Transverse colon (tissue), 4 donors: ENCODE results near the gene NSMF. TPM values are rescaled to one million over a fixed set of nuclear protein-coding genes. Genes with fewer than 3 reads are reported as not detected.

Experiments
- DNase-seq: peaks from one replicate; pipeline ENCODE4 v3.0.0-alpha.2; 2019
- H3K27ac ChIP-seq, 4 donors: fragments of 200-600 bp; sonication (generic); 2 replicates each; pipeline ENCODE4 v1.5.1; 2016 to 2018; ENCODE audit warnings: inconsistent platforms in 4 of 4
- H3K27me3 ChIP-seq: fragments of 200-600 bp; sonication (generic); 2 replicates; pipeline ENCODE4 v1.5.1; 2017; ENCODE audit warnings: inconsistent platforms
- H3K36me3 ChIP-seq, 4 donors: fragments of 200-600 bp; sonication (generic); 2 replicates each; pipeline ENCODE4 v1.5.1; 2017 to 2019; ENCODE audit warnings: inconsistent platforms in 4 of 4
- H3K4me1 ChIP-seq, 4 donors: fragments of 200-600 bp; sonication (generic); 2 replicates each; pipeline ENCODE4 v1.5.1; 2017 to 2020; ENCODE audit warnings: inconsistent platforms in 4 of 4
- H3K4me3 ChIP-seq, 4 donors: fragments of 200-600 bp; sonication (generic); 1 replicate in 1 of 4; 2 replicates in 3 of 4; pipeline versions ENCODE4 v1.5.1 to v1.6.1; 2017 to 2019; ENCODE audit warnings: inconsistent platforms in 4 of 4
- H3K9me3 ChIP-seq, 2 donors: fragments of 200-600 bp; sonication (generic); 2 replicates each; pipeline ENCODE4 v1.5.1; 2017 to 2019; ENCODE audit warnings: inconsistent platforms in 2 of 2
- CTCF ChIP-seq, 5 experiments: fragments of 200-600 bp in 3 of 5; fragments of 450-650 bp in 2 of 5; sonication (generic) in 3 of 5; IDR thresholded peaks; 1 replicate in 2 of 5; 2 replicates in 3 of 5; pipeline ENCODE4 v1.5.1; 2016 to 2017; ENCODE audit warnings: antibody characterized with exemption in 5 of 5, inconsistent platforms in 3 of 5, mild to moderate bottlenecking in 2 of 5, moderate library complexity in 1 of 5
- EP300 ChIP-seq: sonication (generic); formaldehyde crosslinking; IDR thresholded peaks from one replicate; pipeline ENCODE4 v1.6.1; 2017; ENCODE audit warnings: antibody characterized with exemption, low read depth
- POLR2A ChIP-seq: fragments of 450-650 bp; IDR thresholded peaks from one replicate; pipeline ENCODE4 v1.6.1; 2016; ENCODE audit warnings: antibody characterized with exemption, mild to moderate bottlenecking, moderate library complexity
- POLR2AphosphoS5 ChIP-seq, 3 donors: sonication (generic); formaldehyde crosslinking; IDR thresholded peaks; one replicate each; pipeline ENCODE4 v1.6.1; 2016; ENCODE audit warnings: antibody characterized with exemption in 3 of 3
- WGBS, 2 donors: methylation state at CpG; one replicate each; pipeline ENCODE4 v1.1.5; 2018; ENCODE audit warnings: low coverage in 1 of 2; 5-methylcytosine and 5-hydroxymethylcytosine counted together
- in situ Hi-C, 4 donors: fragments of 200-750 bp; cut with MboI; loops; one replicate each; pipeline versions ENCODE4 v1.15.0 to v1.15.1; 2017; ENCODE audit warnings: low sequenced_read_pairs in 3 of 4, low pct_ligation_motif_present in 1 of 4, low pct_unique_long_range_greater_than_20kb in 1 of 4
- intact Hi-C: fragments of 100-400 bp; cut with DNase I; formaldehyde crosslinking; loops from one replicate; pipeline ENCODE4 v1.15.1; 2023; ENCODE audit warnings: low total_unique reads
- total RNA-seq, 4 donors: library from RNA; depleted of rRNA; stranded (reverse); fragments of >200 nt; gene quantifications; one replicate each; pipeline ENCODE4 v1.1.0, GENCODE V29; 2016

NSMF gene
- total RNA-seq, 4 donors from 2014 or later = 44.6 to 130 (median 55.2) TPM

- no peak for TF ChIP-seq CTCF (IDR thresholded peaks at IDR 0.05)
- TF ChIP-seq POLR2AphosphoS5 (IDR thresholded peaks at IDR 0.05) = no peak
- TF ChIP-seq POLR2A = no peak
- TF ChIP-seq EP300 = no peak
- H3K4me3 ChIP-seq = no peak overlapping the region
- intact Hi-C loops = no loop called here
- in situ Hi-C loops = no loop called here
- no peaks in the 10 kb centered on the region for H3K36me3 ChIP-seq
- no peaks in the 10 kb centered on the region for H3K27me3 ChIP-seq
- H3K27ac ChIP-seq = no peak overlapping the region
- 85 to 89% methylated on average over 7 to 9 of the region's 9 CpGs for WGBS, 2 donors
- H3K4me1 ChIP-seq = peaks cover 0 to 22% (median 17%) of the 10 kb centered on the region in 4 donors
- no peak for DNase-seq
- H3K9me3 ChIP-seq = no peaks in the 10 kb centered on the region
These were observed 31.5 kb upstream of the NSMF start for GRCh38 chr9:137490532-137491186.

- in situ Hi-C loops (no loop called here), intact Hi-C loops (no loop called here)
- Histone ChIP-seq H3K27ac (no peak overlapping the region), H3K27me3 (no peaks in the 10 kb centered on the region), H3K4me3 (no peak overlapping the region), H3K9me3 (no peaks in the 10 kb centered on the region), H3K36me3 (no peaks in the 10 kb centered on the region), H3K4me1 (peaks cover 0 to 18% (median 14%) of the 10 kb centered on the region in 4 donors)
- WGBS, 2 donors = 94 to 97% methylated on average over 5 to 6 of the region's 6 CpGs
- TF ChIP-seq POLR2AphosphoS5 (IDR thresholded peaks at IDR 0.05) (no peak), EP300 (no peak)
- no peak for DNase-seq
These were observed 29.8 kb upstream of the NSMF start for GRCh38 chr9:137488906-137489305.

GRCh38 chr9:137488327-137488653 is 29.2 kb upstream of the NSMF start:
- H3K36me3 ChIP-seq = no peaks in the 10 kb centered on the region
- H3K9me3 ChIP-seq = no peaks in the 10 kb centered on the region
- peak; percentile 27 for DNase-seq
- H3K4me3 ChIP-seq = no peak overlapping the region
- in situ Hi-C loops (no loop called here), intact Hi-C loops (no loop called here)
- TF ChIP-seq POLR2A (no peak), CTCF (IDR thresholded peaks at IDR 0.05) (no peak), EP300 (no peak), POLR2AphosphoS5 (IDR thresholded peaks at IDR 0.05) (no peak)
- H3K4me1 ChIP-seq = peaks cover 0 to 12% (median 9%) of the 10 kb centered on the region in 4 donors
- no peaks in the 10 kb centered on the region for H3K27me3 ChIP-seq
- H3K27ac ChIP-seq = no peak overlapping the region
- 49 to 51% methylated on average over 3 to 6 of the region's 6 CpGs for WGBS, 2 donors

GRCh38 chr9:137487454-137488326 is 28.6 kb upstream of the NSMF start:
- DNase-seq = no peak
- H3K27ac ChIP-seq = no peak overlapping the region
- H3K36me3 ChIP-seq = no peaks in the 10 kb centered on the region
- no peaks in the 10 kb centered on the region for H3K27me3 ChIP-seq
- peaks cover 0 to 12% (median 8%) of the 10 kb centered on the region in 4 donors for H3K4me1 ChIP-seq
- no peak overlapping the region for H3K4me3 ChIP-seq
- TF ChIP-seq POLR2A (no peak), EP300 (no peak), CTCF (IDR thresholded peaks at IDR 0.05) (no peak), POLR2AphosphoS5 (IDR thresholded peaks at IDR 0.05) (no peak)
- in situ Hi-C loops = no loop called here
- intact Hi-C loops = no loop called here
- WGBS, 2 donors = 0 to 51% methylated on average over 1 to 39 of the region's 41 CpGs
- H3K9me3 ChIP-seq = no peaks in the 10 kb centered on the region
